GM19238 (cell line): Measurements from ENCODE around the gene IRF5.
"Not testable (repeated sequence)": the region's sequence is repeated elsewhere in the genome, so short reads cannot be mapped to it uniquely, and the experiment has no call there.

Experiments used
- DNase-seq: peaks from one replicate; pipeline ENCODE4 v3.0.0; 2011; ENCODE audit warnings: low spot score; ENCODE audit not compliant: insufficient read length

IRF5 gene

DNA sequence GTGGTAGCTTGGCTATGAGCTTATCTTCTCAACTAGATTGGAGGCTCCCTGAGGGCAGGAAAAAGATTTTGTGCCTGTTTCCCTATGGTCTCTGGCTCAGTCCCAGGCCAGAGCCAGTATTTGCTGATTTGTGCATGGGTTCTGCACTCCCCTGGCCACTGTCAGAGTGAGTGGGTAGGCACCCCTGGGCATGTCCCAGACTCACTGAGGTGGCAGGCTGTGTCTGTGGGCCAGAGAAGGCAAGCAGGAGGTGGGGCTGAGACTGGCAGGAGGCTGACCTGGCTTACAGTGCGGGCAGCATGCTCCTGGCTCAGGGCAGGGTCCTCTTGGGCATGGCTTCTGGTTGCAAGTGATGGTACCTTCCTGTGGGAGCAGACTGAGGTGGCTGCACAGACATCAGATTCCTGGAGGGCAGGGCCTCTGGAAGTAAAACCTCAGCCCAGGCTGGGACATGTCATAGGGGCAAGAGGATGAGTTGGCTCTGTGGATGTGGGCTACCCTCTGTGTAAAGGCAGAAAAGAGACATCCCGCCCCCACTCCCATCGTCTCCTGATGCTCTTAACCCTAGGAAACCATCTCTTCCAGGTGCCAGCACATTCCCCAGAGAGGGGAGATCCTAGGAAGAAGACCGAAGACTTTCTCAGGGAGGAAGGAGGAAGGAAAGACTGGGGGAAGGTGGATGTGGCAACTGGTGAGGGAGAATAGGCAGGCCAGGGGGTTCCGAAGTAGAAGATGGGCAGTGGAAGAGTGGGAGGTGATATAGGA lies 31.5 kb upstream of the IRF5 start:
- no peak for DNase-seq

DNA sequence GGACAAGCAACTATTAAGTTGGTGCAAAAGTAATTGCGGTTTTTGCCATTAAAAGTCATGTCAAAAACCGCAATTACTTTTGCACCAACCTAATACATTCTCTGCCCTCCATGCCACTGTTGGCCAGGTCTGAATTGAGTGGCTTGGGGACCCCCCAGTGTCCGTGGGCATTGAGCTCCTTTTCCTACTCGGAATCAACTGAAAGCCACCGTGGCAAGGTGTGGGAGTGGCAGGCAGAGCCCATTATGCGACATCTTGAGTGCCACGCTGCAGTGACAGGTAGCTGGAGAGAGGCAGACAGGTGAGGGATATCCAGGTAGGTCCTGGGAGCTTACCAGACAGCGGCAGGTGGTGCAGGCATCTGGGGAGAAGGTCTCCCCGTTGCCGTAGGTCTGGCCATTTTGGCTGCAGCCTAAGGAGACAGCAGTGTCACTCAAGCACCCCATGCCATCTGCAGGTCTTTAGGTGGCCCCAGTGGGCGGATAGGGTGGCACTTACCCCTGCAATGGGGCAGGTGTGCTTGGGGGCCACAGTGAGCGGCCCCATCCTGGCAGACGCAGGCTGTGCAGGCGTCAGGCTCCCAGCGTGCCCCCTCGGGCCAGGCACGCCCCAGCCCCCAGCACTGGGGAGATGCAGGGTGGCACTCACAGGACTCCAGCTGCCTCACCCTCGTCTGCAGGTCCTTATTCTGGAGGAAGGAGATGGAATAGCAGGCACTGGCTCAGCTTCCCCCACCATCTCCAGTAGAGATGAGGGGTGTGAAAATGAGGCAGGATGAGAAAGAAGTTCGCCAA lies 30.8 kb upstream of the IRF5 start:
- no peak for DNase-seq

DNA sequence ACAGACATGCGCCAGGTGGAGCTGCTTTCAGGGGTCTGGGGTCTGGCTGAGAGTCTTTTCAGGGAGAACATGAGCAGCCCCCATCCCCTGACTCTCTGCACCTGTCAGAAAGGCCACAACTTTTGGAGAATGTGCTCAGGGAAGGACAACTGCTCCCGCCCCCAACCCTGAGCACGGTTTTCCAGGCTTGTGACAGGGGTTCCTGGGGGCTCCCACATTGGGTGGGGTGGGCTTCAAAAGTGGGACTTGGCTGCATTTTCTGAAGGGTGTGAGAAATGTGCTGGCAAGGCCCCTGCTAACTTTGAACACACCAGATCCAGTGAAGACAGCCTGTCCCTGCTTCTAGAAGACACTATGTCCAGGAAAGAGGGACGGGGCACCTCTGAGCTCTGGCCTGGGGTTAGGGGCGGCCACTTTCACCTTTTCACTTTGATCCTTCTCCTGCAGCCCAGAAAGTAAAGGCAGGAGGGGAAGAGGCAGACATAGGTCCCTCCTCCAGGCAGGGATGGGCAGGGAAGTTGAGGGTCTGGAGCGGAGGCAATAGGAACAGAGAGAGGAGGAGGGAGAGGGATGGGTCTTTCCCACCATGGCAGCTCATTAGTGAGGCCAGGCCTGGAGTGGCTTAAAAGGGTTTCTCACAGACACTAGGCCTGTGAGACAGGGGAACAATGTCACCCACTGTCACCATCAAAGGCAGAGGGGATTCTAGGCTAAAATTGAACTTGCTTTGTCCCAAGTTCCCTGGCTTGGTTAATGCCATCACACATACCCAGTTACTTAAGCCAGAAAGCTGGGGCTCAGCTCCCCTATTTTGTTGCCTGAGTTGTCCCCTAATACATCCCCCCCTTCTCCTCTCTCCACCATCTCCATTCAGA lies 28.7 kb upstream of the IRF5 start:
- no peak for DNase-seq

DNA sequence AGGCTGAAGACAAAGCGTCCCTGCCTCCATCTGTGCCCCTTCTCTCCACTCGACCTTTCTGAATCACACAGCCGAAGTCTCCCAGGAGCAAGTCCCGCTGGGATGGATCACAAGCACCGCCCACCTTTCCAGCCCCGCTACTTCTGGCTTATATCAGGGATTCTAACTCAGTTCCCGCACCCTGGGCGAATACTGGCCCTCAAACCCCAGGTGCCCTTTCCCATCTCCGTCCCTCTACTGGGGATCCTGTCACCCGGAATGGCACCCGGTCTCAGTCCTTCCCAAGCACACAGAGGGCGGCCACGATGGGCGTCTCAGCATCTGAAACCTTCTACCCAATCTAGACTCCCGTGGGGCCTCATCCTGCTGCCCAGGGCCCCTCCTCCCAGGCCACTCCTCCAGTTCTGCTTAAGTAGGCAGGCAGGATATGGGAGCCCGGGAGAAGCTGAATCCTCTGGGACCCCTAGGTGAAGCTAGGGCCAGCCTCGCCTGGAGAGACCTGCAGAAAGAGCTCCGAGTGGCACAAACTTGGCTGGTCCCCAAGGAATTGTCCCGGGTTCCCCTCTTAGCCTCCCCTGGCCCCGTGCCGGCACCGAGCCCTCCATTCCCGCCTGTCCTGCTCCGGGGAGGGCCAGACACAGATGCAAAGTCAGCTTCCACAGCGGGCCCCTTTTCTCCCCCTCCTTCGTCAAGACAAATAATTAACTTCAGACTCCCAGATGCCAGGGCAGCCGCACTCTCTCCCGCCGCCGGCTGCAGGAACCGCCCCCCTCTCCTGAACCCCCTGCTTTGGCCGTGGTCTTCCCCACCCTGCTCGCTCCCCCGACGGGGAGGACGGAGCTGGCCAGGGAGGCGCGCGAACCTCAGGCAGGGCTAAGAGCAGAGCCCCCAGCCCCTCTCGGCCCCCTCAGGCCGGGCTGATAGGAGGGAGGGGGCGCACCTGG lies 27.8 kb upstream of the IRF5 start:
- no peak for DNase-seq

DNA sequence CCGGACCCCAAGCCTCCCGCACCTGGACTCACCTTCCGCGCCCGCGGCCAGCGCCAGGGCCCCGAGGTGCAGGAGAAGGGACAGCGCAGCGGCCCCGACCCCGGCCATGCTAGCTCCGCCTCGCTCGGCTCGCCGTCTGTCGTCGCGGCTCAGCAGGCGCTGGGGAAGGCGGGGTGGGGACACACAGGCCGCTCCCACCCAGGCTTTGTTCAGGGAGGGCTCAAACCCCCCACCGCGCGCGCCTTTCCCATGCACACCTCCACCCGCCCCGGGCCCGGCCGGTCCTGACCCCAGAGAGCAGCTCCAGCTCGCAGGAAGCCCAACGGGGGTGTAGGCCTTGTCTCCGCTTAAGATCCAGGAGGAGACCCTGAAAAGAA lies 27.2 kb upstream of the IRF5 start, which contains the start of gene KCP:
KCP (minus strand) TSS at position 141 of the 377 bp plus-strand sequence; CDS start at position 108, 33 bp downstream.
- no peak for DNase-seq

DNA sequence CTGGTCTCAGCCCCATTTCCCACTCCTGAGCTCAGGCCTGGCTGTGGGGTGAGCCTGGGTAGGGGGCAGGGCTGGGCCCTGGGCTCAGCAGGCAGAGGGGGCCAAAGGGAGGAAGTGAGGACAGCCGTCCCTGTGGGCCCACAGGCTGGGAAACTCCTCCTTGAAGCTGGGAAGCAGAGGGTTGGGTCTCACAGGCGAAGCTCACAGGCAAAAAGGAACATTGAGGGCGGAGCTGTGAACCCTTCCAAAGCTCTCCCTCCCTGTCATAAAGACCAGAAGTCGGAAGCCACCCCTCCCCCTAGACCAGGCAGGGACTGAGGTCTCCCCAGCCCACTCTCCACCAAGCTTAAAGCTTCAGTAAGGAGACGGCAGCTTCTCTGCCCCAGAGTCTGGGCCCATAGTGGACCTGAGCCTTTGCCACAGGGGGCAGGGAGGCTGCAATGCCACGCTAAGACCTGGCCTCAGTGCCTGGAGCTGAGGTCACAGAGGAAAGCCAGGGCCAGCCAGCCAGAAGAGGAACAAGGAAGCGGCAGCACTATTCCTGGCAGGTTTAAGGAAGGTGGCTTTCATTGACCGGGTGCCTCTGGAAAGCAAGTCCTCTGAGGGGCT lies 26.2 kb upstream of the IRF5 start:
- no peak for DNase-seq

DNA sequence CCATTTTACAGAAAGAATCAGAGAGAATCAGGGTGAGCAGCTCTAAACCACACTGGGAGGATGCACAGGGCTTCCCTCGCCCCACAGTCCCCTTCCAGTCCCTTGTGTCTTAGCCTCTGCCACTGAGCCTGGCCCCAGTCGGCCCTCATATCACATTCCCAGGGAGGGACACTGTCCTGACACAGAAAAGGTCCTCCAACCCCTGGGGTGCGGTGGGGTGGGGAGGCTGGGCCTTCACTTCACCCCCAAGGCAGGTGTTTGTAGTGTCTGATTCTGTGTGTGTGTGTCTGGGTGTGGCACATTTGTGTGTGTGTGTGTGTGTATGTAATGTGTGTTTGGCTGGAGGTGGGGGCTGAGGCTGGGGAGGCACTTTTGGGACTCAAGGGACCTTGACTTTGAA lies 25.4 kb upstream of the IRF5 start:
- no peak for DNase-seq

DNA sequence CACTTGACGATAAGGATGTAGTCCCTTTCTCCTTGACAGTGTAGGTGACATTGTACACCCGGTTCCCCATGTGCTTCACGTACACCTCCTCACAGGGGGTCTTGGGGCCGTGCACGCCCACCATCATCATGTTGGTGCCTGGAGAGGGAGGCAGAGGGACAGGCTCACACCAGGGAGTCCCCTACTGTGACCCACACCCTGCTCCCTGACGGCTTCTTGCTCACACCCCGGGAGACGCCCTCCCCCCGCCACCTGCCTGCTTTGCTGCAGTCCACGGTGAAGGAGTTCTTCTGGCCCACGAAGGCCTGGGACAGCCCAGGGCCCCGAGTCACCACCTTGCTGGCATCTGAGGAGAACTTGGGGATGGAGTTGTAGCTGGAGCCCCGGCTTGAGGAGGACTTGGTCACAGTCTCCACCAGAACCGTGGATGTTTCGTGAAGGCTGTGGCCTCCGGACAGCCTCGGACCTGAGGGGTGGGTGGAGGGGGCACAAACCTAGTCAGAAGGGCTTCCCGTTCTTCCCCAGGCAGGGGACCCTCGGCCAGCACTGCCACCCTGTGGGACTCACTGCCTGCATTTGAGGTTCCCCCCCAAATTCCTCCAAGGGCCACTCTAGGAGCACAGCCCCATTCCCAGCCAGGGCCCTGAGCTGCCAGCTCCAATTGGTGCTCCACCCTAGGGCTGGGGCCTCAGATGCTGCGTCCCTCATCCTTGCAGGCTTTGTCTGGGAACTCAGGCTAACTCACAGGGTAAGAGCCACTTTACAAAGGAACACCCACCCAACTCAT lies 24.8 kb upstream of the IRF5 start:
- not testable (repeated sequence) for DNase-seq

DNA sequence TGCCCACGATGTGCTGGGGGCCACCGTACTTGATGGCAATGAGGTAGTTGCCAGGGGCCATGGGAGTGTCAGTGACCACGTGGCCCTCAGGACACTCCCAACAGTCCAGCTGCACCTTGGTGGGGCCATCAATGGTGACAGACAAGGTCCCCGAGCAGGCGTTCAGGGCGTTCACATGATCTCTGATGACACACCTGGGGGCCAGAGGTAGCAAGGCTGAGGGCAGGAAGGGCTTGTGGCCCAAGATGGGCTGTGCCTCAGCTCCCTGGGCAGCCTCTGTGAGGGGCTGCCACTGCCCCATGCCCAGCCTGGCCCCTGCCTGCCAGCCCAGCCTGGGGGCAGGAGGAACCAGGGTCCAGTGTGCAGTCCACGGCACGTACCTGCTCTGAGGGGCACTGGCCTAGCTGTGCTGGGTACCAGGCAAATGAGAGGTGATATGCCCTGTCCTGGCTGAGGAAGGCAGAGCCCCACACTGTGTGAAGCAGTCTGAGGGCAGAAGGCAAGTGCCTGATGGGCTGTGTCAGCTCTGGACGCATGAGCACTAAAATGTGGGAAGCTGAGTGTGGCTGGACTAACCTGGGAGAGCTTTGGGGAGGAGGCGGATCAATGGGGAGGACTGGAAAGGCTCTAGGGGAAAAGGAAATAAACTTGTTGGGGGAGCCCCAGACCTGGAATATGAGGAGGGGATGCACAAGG lies 23.7 kb upstream of the IRF5 start:
- DNase-seq: no peak

DNA sequence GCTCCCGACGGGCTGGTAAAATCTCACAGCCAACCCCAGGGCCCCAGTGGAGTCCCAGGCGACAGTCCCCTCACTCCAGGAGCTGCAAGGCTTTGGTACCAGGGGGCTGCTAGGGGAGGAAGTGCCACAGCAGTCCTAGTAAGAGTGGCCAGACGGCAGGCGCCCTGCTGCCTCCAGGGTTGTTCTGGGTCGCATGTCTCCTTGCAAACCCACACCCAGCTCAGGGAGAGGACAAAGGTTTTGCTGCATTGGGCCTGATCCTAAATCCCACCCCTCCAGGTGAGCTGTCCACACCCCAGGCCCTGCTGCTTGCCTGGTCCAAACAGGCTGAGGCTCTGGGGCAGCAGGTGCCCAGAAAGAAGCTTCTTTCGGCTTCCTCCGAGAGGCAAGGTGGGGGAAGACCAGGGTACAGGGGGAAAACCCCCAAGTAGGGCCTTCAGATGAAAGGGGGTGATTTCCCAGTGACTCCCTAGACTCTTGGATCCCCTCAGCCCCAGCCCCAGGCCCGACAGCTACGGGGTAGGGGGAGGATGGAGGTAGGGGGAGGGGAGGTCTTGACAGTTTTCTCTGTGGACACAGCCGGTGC lies 23.1 kb upstream of the IRF5 start:
- DNase-seq: peak; percentile 68

DNA sequence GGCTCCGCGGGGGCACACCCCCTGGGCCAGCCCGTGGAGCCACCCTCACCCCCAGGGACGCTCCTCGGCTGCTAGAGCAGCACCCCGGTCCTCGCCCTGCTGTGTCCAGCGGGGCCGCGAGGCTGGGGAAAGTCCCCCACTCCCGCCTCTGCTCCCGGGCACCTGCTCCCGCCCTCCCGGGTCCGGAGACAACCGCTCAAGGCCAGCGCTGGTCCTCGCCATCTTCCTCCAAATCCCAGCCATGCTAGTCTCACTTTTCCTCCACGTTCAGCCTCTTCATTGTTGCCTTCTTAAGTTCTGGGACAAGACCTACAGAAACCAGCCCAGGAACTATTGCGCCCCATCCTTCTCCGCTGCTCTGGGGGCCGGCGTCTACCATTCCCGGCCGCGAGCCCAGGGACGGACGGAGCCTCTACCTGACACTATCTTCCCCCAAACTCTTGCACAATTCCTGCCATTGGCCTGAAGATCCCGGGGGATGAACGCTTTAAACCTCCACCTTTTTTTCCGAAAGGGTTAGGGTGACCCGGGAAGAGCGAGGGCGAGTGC lies 22.4 kb upstream of the IRF5 start:
- DNase-seq: no peak

DNA sequence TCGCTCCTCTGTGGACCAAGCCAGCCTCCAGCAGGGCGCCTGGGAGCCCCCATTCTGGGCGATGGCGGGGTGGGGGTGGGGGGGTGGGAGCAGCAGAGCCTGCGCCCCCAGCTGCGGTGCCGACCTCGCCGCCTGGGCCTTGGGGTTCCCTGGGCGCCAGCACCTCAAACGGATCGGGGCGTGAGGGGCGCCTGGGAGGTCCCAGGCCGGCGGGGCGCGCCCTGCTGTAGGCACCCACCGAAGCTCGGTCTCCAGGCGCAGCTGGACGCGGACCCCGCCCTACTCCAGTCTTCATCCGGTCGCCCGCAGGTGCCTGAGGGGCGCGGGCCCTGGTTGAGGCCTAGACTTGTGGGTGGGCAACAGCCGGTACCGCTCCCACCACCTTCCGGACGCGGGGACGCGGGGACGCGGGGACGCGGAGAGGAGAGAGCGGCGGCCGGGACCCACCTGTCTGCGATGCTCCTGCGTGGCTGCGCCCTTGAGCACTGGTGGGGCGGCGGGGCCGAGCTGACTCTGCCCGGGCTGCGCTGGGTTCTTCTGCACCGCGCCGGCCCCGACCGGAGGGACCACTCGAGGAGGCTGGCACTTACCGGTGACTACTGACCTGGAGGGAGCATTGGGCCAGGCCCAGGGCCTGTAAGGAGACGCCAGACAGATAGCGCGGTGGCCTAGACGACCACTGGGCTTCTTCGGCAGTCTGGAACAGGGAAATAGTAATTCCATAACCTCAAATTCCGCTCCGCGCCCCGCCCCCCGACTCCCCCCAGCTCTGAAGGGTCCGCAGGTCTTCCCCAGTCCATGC lies 21.7 kb upstream of the IRF5 start:
- DNase-seq: no peak

DNA sequence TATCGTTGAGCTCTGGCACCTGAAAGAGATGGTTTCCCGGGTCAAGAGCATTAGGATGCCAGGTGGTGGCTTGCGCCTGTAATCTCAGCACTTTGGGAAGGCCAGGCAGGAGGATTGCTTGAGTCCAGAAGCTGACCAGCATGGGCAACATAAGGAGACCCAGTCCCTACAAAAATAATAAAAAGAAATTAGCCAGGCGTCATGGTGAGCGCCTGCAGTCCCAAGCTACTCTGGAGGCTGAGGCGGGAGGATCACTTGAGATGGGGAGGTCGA lies 21.1 kb upstream of the IRF5 start:
- no peak for DNase-seq

DNA sequence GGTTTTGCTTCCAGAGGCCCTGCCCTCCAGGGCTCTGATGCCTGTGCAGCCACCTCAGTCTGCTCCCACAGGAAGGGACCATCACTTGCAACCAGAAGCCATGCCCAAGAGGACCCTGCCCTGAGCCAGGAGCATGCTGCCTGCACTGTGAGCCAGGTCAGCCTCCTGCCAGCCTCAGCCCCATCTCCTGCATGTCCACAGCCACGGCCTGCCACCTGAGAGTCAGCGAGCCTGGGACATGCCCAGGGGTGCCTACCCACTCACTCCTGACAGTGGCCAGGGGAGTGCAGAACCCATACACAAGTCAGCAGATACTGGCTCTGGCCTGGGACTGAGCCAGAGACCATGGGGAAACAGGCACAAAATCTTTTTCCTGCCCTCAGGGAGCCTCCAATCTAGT lies 20.6 kb upstream of the IRF5 start:
- DNase-seq: no peak

DNA sequence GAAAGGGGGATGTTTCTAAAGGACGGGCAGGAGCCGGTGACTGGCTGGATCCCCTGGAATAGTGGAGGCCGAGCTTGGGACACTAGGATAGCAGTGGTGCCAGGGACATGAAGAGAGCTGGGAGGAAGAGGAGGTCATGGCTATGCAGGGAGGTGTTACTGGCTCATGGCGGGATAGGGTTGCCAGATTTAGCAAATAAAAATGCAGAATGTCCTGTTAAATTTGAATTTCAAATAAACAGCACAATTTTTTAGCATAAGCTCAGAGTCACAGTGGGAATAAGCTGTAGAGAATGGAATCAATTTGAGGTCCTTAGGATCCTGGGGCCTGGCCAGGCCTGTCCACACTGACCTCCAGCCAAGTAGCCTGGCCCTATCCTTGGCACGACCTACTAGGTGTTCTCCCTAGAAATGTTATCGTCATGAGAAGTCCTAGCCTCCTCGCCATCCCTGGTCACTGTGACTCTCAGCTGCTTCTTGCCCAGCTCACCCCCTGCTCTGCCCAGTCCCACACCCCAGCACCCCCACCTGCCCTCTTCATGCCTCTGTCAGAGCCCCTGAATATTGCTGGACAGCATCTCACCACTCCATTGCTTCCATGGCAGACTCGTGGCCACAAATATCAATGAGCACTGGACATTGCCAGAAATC lies 19.6 kb upstream of the IRF5 start:
- no peak for DNase-seq

DNA sequence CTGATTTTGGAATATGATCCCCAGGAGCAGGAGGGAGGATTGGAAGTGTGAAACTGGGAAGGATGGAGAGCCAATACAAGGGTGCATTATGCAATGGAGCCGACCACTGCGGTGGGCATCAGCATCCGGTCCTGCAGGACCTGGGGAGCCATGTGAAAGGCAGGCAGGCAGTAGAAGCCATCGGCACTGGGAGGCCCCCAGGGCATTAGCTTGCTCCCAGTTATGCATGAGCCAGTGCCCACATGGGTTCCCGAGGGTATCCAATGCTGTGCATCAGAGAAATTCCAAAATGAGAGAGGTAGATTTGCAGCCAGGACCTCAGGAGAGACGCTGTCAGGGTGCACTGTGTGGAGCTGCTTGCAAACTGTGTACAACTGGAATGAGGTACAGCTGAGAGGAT lies 18.5 kb upstream of the IRF5 start:
- no peak for DNase-seq
